NCI-H82 treated with DMSO at 0.1 percent for 48 hours (cell line): Measurements from ENCODE around the gene ADAM33.

Experiments
- DNase-seq: peaks from one replicate; lab custom pipeline; 2025; ENCODE audit not compliant: unreplicated experiment; lab: John Stamatoyannopoulos, UW

Gene ADAM33

DNA sequence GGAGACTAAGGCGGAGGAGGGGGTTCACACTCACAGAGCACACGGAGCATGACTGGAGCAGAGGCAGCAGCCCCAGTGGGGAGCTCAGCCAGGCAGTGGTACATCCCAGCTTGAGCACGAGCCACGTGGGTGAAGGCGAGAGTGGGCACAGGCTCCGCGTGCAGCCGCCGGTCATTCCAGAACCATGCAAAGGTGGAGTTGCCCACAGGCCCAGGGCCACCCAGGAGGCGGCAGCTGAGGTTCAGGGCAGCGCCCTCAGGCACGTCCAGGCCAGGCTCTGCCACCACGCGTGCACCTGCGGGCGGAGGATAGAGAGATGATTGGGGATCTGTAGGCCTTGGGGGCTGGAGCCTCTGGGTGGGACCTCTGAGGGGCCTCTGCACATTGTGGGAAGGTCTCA, 9.5 kb upstream of the ADAM33 start:
- DNase-seq, result no peak

DNA sequence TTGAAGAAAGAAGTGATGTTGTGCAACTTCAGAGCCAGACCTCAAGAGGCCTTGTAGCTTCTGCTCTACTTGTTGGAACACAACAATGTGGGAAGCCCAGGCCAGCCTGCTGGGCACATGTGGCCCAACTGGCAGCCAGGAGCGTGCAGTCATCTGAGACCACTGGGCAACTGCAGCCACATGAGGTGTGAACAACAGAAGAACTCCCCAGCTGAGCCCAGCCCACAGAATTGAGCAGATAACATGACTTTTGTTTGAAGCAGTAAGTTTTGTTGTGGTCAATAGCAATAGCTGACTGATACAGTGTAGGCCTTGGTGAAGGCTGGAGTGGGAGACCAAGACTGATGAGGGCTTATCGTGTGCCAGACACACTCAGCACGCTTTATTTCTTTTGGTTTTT, 8.6 kb upstream of the ADAM33 start:
- no peak for DNase-seq

DNA sequence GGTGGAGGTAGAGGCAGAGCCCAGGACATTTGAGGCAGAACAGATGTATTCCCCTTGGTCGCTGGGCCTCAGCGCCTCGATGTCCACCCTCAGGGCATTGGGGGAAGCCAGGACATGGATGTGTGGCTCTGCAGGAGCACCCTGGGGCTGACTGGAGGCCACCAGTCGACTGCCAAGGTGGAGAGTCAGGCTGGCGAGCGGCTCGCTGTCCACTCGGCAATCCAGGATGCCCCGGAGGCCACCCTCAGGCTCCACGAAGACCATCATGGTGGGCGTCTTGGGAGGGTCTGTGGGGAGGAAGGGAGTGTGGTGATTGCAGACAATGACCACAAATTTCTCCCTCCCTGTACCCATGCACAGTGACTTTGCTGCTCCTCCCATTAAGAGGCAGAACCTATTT, 8.2 kb upstream of the ADAM33 start:
- no peak for DNase-seq

DNA sequence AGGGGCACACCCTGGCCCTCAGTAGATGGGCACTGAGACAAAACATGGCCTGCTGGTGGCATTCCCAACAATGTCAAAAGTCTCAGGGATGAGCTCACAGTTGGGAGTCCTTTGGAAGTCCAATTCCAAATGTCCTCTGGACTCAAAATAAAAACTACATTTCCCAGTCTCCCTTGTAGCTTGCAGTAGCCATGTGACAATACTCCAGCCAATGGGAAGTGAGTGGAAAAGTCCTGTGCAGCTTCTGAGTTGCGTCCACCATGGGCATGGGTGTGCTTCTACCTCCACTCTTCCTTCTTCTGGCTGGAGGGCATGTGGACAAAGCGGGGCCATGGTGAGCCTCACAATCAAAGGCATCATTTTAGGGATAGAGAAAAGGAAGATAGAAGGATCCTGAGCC, 5.8 kb upstream of the ADAM33 start:
- no peak for DNase-seq

DNA sequence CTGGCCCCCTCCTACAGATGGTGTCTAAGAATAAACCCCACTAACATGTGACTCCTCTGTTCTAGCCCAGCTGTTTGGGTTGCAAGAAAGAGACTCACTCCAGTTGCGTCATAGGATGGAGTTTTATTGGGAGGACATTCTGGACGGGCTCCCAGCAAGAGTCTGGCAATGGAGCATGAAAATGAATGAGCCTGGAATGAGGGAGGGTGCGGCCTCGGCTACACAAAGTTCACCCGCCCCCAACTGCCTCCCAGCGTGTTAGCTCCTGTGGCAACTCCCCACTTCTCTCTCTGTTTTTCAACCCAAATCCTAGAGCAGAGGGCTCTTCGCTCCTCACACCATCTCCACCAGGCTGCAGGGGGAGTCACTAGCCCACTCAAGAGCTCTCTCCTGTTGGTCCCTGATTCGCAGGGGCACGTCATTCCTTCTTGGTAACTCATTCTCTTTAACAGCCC, 5.1 kb upstream of the ADAM33 start:
- no peak for DNase-seq

DNA sequence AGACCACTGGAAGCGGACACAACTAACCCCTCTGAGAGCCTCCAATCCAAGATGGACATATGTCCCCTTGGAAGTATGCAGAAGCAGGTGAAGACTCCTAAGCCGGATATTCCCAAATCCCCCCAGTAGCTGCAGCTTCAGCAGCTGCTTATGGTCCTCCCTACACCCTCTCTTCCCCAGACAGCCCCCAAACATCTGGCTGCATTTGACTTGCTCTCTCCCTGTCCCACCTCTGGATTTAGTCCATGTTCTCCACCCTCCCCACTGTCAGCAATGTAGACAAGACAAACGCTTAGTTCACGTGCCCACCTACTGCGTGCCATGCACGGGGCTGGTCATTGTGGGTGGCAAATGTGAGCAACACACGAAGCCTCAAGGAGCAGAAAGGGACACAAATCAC, 4.6 kb upstream of the ADAM33 start:
- DNase-seq, result no peak

DNA sequence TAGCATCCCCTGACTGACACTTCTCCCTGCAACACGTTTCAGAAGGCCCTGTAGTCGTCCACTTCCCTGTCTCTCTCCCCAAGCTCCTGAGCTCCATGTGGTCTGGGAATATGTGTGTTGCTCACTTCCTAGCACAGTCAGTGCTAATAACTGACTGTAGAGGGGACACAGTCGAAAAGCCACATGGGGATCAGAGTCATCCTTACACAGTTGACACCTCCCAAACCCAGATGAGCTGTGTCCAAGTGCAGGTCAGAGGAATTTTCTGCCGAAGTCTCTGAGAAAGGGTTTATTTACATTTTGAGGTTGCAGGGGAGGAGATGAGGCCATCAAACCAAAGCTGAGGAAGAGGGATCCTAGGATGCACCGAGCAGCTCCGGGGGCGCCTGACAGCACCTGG, 3.5 kb upstream of the ADAM33 start:
- no peak for DNase-seq

DNA sequence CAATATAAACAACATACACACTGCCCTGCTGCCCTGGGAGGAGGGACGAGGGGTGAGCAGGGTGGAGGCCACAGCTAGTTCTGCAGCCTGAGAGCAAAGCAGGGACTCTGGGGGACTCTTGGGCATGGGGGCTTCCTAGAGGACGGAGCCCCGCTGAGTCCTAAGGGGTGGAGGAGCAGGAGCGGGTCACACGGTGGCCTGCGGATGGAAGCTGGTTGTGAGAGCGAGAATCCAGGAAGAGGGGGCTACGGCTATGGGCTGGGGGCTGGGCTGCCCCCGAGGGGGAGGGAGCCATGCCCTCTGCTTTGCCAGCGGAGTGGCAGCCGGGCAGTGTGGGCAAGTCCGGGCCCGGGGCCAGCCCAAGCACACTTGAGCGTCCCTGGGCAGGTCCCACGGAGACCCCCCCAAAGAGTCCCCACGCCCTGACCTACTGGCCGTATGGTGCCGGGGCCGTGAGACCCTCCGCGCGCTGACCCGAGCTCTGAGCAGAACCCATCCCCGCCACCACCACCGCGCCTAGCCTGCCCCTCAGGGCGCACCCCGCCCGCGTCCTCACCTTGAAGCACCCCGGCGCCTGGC, 369 bp downstream of the ADAM33 start:
- DNase-seq, result no peak

DNA sequence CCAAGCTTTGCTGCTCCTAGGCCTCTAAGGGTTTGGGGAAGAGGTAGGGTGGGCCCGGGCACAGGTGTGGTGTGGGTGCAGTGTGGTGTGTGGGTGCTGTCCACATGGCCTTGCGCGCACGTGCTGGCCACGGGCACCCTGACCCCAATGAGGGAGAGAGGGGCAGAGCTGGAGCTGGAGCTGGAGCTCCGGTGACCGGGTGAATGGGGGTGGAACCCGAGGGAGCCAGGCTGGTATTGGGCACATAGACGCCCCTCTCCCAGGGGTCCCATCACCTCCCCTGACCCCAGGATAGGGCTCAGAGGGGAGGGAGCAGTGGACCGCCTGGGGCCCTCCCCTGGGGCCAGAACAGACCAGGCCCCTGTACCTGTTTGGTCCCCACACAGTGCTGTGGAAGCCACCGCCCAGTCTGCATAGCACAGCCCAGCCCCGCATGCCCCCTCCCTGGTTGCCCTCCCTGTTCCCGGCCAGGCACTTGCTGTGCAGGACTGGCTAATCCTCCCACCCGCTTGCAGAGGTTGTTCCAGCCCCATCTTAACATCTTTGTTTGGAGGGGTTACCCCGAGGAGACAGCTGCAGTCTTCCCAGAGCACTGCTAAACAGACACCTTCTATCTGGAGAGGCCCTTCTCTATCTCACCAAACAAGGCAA, 984 bp downstream of the ADAM33 start:
- no peak for DNase-seq

DNA sequence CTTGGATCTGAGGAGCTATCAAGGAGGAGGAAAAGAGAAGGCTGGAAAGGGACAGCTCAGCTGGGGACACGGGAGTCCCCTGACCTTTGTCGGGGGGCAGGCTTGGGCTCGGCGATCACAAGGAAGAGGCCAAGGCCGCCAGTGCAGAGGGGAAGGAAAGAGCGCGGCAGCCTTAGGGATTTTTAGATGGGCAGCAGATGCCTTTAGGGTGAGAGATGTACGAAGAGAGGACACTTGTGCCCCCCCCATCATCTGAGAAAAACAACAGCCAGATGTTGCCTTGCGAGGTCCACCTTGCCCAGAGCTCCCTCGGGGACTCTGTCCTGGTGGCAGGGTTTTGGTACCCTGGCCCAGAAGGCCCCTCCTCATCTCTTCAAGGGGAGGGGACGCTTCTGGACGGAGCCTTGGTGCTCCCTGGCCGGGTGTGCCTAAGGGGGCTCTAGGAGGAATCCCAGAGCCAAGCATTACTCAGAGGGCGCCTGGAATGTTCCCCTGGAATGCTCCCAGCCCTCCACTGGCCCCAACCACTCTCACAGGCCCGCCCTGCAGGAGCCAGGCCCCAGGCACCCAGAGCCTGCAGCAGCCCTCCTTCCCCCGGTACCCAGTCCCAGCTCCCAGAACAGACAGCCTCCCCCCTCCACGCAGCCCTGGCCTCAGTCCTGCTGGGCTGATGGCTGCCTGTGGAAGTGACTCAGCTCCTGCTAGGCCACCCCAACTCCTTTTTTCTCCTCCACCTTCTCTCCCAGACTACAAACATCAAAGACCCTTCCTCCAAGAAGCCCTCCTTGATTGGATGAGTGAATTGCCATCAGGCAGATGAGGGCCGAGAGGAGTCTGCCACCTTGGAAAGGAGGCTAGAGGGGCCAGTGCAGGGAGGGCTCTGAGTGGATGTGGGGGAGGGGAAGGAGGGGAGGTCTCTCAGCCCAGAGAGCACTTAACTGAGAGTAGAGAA, 1.8 kb downstream of the ADAM33 start:
- no peak for DNase-seq

DNA sequence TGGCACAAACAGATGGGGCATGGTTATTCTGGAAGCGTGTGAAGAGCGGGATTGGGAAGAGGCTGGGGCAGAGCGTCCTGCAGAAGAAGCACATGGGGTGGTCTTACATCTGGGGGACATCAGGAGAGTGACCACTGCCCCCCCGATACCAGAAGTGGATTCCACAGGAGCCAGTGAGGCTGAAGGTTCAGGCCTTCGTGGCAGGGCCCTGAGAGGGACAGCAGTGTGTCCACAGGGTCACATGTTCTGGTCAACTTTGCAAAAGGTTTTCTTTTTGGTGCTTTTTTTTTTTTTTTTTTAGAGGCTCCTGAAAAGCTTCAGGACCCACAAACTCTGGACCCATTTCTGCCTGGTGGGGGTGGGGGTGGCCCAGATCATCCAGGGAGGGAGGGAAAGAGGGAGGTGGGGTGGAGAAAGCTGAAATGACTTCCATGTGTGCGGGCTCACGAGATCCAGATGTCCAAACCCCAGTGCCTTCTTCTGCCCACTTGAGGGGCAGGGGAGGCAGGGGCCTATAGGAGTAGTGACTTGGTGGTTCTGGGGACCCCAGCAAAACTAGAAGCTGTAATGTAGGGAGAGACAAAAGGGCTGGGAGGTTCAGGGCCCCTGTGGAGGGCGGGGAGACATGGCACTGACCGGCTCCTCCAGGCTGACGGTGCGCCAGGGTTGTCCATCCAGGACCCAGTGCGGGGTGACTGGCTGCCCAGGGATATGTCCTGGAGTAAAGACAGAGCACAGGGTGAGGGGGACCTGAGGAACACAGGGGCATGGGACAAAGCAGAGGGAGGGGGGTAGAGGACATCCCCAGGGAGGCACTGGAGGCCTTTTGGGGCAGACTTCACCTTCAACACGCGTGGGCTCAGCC, 2.7 kb downstream of the ADAM33 start:
- DNase-seq, result no peak

DNA sequence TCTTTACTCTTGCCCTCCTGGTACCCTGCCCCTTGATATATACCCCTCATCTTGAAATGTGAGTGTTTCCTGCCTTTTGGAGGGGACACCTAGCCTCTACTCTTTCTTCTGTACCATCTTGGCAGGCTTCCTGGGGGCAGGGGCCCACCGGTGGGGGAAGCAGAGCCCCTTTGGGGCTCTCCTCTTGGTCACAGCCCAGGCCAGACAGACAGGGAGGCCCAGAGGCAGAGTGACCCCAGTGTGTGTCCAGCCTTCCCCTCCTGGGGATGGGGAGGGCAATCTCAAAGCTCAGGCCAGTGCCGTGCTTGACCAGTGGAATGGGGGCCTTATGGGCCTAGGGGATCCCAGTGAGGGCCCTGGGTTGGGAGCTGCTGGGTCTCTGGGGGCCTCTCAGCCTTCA, 3.6 kb downstream of the ADAM33 start:
- no peak for DNase-seq

DNA sequence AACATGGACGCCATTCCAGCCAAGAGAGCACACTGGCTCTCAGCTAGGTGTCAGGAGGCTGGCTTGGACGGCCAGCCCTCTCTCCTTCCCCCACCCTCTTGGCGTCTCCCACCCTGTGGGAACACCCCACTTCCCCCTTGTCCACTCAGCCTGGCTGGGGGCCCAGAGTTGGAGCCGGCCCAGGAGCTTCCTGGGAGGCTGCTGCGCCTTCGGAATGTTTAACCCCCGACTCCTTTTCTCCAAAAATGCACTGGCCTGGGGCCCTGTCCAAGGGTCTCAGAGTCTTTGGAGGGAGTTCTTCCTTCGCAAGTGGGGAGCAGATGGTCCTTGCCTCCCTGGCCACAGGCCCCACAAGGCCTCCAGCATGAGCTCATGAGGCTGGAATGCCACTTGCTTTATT, 4.1 kb downstream of the ADAM33 start:
- DNase-seq, result no peak

DNA sequence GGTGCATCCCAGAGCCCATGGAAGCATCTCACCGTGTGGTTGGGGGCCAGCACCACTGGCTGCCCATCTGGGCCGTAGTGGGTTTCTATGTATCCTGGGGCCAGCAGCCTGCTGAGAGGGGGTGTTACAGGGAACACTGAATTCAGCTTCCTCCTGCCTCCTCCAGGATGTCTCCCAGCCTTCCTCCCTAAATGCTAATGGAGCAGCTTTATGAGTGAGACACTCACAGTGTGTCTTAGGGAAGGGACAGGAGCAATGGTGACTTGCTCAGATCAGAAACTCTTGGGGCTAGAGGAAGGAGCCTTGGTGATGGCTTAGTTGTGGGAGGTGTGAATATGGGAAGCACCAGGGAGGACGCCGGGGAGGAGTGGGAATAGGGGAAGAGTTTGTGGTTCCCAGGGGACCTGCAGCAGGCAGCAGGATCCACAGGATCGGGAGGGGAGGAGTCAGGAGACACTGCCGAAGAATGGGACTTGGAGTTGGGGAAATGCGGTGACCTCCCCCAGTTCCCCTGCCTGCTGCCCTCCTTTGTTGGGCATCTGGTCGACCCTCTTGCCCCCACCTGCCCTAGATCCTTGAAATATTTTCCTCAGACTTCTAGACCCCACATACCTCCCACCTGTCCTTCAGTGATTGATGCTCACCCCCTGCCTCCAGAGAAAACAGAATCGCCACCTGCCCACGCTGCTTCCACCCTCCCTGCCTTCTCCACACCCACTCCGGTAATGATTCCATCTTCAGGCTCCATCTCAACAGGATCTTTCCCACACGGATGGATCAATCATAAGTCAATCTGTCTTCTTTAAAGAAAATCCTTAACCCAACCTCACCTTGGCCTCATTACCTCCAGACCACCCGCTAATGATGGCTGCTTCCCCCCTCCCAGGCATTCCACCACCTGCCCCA, 6.6 kb downstream of the ADAM33 start:
- no peak for DNase-seq

DNA sequence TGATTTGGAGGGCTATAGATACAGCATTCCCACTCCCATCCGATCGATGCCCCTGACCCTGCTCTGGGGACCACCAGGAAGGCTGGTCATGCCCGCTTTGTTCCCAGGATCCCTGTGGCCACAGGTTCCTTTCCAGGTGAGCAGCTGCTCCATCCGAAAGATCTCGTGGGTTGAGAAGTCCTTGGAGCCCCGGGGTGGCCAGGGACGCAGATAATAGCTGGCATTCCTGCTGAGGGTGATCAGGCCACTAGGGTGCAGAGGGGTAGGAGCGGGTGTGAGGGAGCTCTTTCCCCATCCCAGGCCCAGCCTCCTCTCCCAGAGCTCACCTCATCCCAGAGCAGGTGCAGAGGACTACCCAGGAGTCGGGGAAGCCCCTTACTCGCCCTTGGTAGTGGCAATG, 7.4 kb downstream of the ADAM33 start:
- DNase-seq, result no peak

DNA sequence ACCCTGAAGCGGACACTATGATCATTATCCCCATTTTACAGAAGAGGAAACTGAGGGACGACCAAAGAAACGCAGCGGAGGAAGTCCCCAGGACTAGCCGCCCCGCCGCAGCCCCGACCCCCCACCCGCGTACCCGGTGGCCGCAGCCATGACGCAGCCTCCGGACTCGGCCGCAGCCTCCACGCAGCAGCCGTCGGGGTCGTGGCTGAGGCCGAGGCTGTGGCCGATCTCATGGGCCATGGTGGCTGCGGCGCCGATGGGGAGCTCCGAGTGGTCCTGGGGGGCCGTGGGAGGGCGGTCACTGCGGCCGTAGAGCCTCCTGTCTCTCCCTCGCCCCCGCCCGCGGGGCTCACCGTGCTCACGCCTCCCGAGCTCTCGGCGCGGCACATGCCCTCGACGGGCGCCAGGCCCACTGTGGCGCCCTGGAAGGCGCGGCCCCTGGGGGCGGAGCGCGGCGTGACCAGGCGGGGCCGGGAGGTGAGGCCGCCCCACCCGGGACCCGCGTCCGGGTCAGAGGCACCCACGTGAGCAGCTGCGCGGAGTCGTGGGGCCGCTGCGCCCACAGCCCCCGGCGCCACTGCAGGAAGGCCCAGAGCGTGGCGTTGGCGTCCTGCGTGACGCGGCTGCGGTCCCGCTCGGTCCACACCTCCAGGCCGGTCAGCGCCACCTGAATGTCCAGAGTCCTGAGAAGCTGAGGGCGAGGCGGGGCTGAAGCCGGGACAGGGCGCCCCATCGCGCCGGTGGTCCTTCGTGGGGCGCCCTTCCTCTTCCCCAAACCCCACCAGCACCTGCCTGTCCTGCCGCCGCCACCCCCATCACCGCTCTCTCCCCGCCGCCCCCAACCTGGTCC, 8.4 kb downstream of the ADAM33 start:
- DNase-seq, result no peak

DNA sequence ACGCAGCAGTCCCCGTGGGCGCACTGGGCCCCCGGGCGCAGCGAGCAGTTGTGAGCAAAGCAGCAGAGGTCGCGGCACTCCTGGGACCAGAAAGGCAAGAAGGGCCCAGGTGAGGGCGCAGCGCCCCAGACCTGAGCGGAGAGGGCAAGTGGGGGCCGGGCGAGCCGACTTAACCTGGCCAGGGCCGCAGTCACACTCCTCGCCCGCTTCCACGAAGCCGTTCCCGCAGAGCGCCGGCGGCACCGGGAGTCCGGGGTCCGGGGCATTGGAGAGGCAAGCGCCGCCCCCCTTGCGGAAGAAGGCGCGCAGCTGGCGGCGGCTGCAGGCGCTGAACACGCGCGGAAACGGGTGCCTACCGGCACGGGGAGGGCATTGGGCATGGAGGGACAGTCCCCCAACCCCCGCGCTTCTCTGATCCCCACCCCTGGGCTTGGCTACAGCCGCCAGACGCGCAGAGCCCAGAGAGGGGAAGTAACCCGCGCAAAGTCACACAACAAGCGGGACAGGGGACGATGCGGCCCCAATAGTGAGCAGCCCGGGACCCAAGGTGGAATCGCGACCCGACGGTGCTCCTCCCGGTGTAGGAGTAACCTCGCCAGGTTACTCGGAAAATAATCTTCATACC, 9.2 kb downstream of the ADAM33 start:
- no peak for DNase-seq

DNA sequence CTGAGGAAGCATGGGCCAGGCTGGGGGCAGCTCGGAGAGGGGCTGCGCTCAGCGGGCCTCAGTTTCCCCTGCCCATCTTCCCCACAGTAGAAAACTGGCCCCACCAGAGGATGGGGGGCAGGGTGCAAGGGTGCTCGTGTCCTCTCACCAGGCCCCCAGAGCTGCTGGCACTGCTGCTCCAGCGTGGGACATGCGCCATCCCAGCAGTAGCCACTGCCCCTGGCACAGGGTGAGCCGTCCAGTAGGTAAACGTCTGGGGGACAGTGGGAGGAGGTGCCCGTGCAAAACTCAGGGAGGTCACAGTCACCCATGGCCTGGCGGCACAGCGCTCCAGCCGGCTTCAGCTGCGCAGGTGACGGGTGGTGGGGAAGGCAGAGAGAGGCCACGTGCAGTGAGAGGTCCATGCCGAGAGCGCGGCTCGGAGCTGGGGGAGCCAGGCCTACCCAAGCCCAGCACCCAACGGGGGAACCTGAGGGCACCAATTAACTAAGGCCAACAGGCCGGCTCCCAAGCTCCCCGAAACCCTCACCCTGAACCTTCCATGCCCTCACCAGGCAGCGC, 9.7 kb downstream of the ADAM33 start:
- no peak for DNase-seq
